Measurements from ENCODE around the gene HOXB9. TPM values are rescaled to one million over a fixed set of nuclear protein-coding genes. Genes with fewer than 3 reads are reported as not detected.

Gene HOXB9
- total RNA-seq, 1 donor from 2014 or later, result 0.13 TPM

GRCh38 chr17:48625495-48626244 lies 488 bp downstream of the HOXB9 start:
- DNase-seq (ENCODE audit: low spot score) (no peak), ATAC-seq (peak; percentile 74)

GRCh38 chr17:48624544-48625494 lies 1.3 kb downstream of the HOXB9 start:
- ATAC-seq (peak; percentile 73), DNase-seq (ENCODE audit: low spot score) (no peak)

GRCh38 chr17:48624118-48624517 lies 2.0 kb downstream of the HOXB9 start:
- ATAC-seq (no peak), DNase-seq (ENCODE audit: low spot score) (no peak)

GRCh38 chr17:48623583-48623982 lies 2.6 kb downstream of the HOXB9 start:
- DNase-seq (ENCODE audit: low spot score) (no peak), ATAC-seq (no peak)

GRCh38 chr17:48622857-48623256 lies 3.3 kb downstream of the HOXB9 start:
- DNase-seq (ENCODE audit: low spot score), result no peak
- no peak for ATAC-seq

GRCh38 chr17:48621410-48622392 lies 4.5 kb downstream of the HOXB9 start:
- ATAC-seq (no peak), DNase-seq (ENCODE audit: low spot score) (no peak)

GRCh38 chr17:48620461-48621139 lies 5.6 kb downstream of the HOXB9 start:
- DNase-seq (ENCODE audit: low spot score), result no peak

GRCh38 chr17:48619826-48620449 lies 6.2 kb downstream of the HOXB9 start:
- DNase-seq (ENCODE audit: low spot score) (no peak), ATAC-seq (no peak)

More at GRCh38 chr17:48620461-48621139, 5.6 kb downstream of the HOXB9 start:
- ATAC-seq, result no peak

- DNase-seq (ENCODE audit: low spot score), result peak; percentile 83
- peak; percentile 99 for ATAC-seq
Measured at GRCh38 chr17:48618256-48618896, 7.8 kb downstream of the HOXB9 start.

GRCh38 chr17:48617471-48618255 lies 8.5 kb downstream of the HOXB9 start:
- ATAC-seq (no peak), DNase-seq (ENCODE audit: low spot score) (no peak)

GRCh38 chr17:48616717-48617470 lies 9.3 kb downstream of the HOXB9 start:
- no peak for ATAC-seq

GRCh38 chr17:48615963-48616716 lies 10.0 kb downstream of the HOXB9 start:
- DNase-seq (ENCODE audit: low spot score) (no peak), ATAC-seq (no peak)

More at GRCh38 chr17:48616717-48617470, 9.3 kb downstream of the HOXB9 start:
- no peak for DNase-seq (ENCODE audit: low spot score)

GRCh38 chr17:48615047-48615962 lies 10.9 kb downstream of the HOXB9 start, which contains the start of gene HOXB8:
Gene HOXB8 (minus strand): TSS chr17:48615292. CDS start chr17:48614704, 588 bp downstream.
- no peak for ATAC-seq
- DNase-seq (ENCODE audit: low spot score), result no peak

- ATAC-seq (no peak), DNase-seq (ENCODE audit: low spot score) (no peak)
Measured at GRCh38 chr17:48613862-48614694, 12.1 kb downstream of the HOXB9 start.

Data from left lobe of liver (tissue), 2 donors.